ENCODE data around the gene TENM3. TPM values are rescaled to one million over a fixed set of nuclear protein-coding genes. Genes with fewer than 3 reads are reported as not detected.

TENM3 gene
- total RNA-seq, 1 donor from 2014 or later, result 40.4 TPM

- no peaks in the 10 kb centered on the region for H3K9me3 Mint-ChIP-seq (ENCODE audit: low read depth)
- peaks cover 2% of the 10 kb centered on the region for H3K36me3 Mint-ChIP-seq (ENCODE audit: insufficient read depth)
- H3K27ac Mint-ChIP-seq, result no peak overlapping the region
- H3K4me1 Mint-ChIP-seq (ENCODE audit: low read depth), result peaks cover 13% of the 10 kb centered on the region
- TF ChIP-seq, protein P1, sequence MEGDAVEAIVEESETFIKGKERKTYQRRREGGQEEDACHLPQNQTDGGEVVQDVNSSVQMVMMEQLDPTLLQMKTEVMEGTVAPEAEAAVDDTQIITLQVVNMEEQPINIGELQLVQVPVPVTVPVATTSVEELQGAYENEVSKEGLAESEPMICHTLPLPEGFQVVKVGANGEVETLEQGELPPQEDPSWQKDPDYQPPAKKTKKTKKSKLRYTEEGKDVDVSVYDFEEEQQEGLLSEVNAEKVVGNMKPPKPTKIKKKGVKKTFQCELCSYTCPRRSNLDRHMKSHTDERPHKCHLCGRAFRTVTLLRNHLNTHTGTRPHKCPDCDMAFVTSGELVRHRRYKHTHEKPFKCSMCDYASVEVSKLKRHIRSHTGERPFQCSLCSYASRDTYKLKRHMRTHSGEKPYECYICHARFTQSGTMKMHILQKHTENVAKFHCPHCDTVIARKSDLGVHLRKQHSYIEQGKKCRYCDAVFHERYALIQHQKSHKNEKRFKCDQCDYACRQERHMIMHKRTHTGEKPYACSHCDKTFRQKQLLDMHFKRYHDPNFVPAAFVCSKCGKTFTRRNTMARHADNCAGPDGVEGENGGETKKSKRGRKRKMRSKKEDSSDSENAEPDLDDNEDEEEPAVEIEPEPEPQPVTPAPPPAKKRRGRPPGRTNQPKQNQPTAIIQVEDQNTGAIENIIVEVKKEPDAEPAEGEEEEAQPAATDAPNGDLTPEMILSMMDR (IDR thresholded peaks at IDR 0.05; ENCODE audit: unreplicated experiment), result no peak
- H3K4me3 Mint-ChIP-seq (ENCODE audit: low read depth), result no peak overlapping the region
- no peaks in the 10 kb centered on the region for H3K27me3 Mint-ChIP-seq
- DNase-seq (ENCODE audit: low spot score, unreplicated experiment), result no peak
Observed at GRCh38 chr4:182562350-182562749, 319.1 kb downstream of the TENM3 start.

DNA sequence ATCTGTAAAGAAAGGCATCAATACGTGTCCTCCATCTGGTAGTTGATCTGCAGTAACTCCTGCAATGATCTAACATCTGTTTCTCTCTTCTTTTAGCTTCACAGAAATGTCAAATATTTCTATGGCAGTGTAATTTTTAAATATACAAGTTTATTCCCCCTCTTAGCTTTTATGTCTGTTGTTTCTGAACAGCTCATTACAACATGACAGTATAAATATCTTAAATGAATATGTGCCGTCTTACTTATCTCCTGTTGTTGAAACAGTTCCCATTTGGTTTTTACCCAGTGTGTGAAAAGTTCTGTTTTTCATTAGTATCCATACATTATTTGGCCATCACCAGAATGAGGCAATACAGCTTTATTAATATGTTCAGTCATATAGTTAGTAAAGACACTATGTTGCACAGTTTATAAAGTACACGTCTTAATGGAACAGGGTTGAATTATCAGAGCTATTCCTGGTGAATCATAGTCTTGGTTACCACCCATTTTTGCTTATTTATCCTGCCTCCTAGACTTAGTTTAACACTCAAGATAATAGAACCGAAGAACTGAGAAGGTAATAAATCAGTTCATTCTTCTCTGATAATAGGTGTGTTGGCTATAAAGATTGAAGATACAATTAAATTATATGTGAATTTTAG, 321.6 kb downstream of the TENM3 start:
- Mint-ChIP-seq H3K36me3 (ENCODE audit: insufficient read depth) (peaks cover 2% of the 10 kb centered on the region), H3K27ac (no peak overlapping the region), H3K4me1 (ENCODE audit: low read depth) (peaks cover 13% of the 10 kb centered on the region), H3K27me3 (no peaks in the 10 kb centered on the region), H3K9me3 (ENCODE audit: low read depth) (no peaks in the 10 kb centered on the region), H3K4me3 (ENCODE audit: low read depth) (no peak overlapping the region)
- DNase-seq (ENCODE audit: low spot score, unreplicated experiment), result no peak
- TF ChIP-seq, protein P1 (IDR thresholded peaks at IDR 0.05; ENCODE audit: unreplicated experiment), result no peak

GRCh38 chr4:182567119-182567518, 323.9 kb downstream of the TENM3 start:
- H3K9me3 Mint-ChIP-seq (ENCODE audit: low read depth), result peaks cover 4% of the 10 kb centered on the region
- no peaks in the 10 kb centered on the region for H3K27me3 Mint-ChIP-seq
- TF ChIP-seq, protein P1 (IDR thresholded peaks at IDR 0.05; ENCODE audit: unreplicated experiment), result no peak
- H3K36me3 Mint-ChIP-seq (ENCODE audit: insufficient read depth), result peaks cover 4% of the 10 kb centered on the region
- H3K4me1 Mint-ChIP-seq (ENCODE audit: low read depth), result peaks cover 6% of the 10 kb centered on the region
- no peak overlapping the region for H3K4me3 Mint-ChIP-seq (ENCODE audit: low read depth)
- no peak for DNase-seq (ENCODE audit: low spot score, unreplicated experiment)
- H3K27ac Mint-ChIP-seq, result no peak overlapping the region

DNA sequence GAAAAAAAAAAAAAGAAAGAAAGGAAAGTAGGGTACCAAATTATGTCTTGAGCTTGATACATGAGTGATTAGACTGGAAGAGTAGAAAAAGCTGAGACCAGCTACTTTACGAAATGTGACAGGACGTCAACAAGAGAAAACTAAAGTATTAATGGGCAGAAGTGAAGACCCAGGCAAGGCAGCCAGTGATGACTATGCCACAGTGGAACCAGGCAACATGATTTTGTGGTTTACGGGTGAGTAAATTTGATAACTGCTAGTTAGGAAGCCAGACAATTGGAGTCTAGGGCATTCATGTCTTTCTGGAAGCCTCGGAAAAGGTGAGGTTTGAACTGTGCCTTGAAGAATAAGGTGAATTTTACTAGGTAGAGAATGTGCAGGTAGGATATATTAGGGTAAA, 326.4 kb downstream of the TENM3 start:
- peaks cover 1% of the 10 kb centered on the region for H3K36me3 Mint-ChIP-seq (ENCODE audit: insufficient read depth)
- H3K4me3 Mint-ChIP-seq (ENCODE audit: low read depth), result no peak overlapping the region
- DNase-seq (ENCODE audit: low spot score, unreplicated experiment), result no peak
- H3K27ac Mint-ChIP-seq, result no peak overlapping the region
- peaks cover 4% of the 10 kb centered on the region for H3K9me3 Mint-ChIP-seq (ENCODE audit: low read depth)
- no peaks in the 10 kb centered on the region for H3K27me3 Mint-ChIP-seq
- TF ChIP-seq, protein P1 (IDR thresholded peaks at IDR 0.05; ENCODE audit: unreplicated experiment), result no peak
- peaks cover 9% of the 10 kb centered on the region for H3K4me1 Mint-ChIP-seq (ENCODE audit: low read depth)

DNA sequence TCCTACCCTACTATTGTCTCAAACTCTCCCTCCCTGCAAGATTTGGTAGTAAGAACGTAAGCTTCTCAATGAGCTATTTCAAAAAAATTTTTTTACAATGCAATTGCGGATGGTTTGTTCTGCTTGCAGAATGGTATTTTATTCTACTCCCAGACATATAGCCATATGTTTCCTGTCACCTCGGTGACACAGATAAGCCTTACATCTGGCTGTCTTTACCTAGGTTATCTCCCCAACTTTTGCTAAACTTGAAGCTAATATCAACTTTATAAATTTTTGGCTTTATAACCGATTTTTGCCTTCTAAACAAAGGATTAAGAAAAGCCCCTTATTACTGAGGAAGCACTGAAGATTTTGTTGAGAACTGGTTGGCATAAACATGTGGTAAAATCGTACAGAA, 331.5 kb downstream of the TENM3 start:
- H3K27me3 Mint-ChIP-seq, result no peaks in the 10 kb centered on the region
- H3K36me3 Mint-ChIP-seq (ENCODE audit: insufficient read depth), result peaks cover 1% of the 10 kb centered on the region
- H3K9me3 Mint-ChIP-seq (ENCODE audit: low read depth), result peaks cover 4% of the 10 kb centered on the region
- peak overlapping the region; percentile 25 for H3K27ac Mint-ChIP-seq
- TF ChIP-seq, protein P1 (IDR thresholded peaks at IDR 0.05; ENCODE audit: unreplicated experiment), result no peak
- H3K4me1 Mint-ChIP-seq (ENCODE audit: low read depth), result peaks cover 18% of the 10 kb centered on the region
- no peak for DNase-seq (ENCODE audit: low spot score, unreplicated experiment)
- H3K4me3 Mint-ChIP-seq (ENCODE audit: low read depth), result no peak overlapping the region

Data from progenitor cell of endocrine pancreas (in vitro differentiated cells).